Lung (tissue), 12 donors: Measurements from ENCODE around the gene TACC3. TPM values are rescaled to one million over a fixed set of nuclear protein-coding genes. Genes with fewer than 3 reads are reported as not detected.

ENCODE experiments used
- ATAC-seq: fragments of 200-7000 bp; cut with Tn5 transposase; one replicate; pipeline ENCODE4 v1.9.1; 2020; ENCODE audit warnings: moderate number of reproducible peaks; ENCODE audit not compliant: insufficient read depth, low FRiP score
- DNase-seq, 3 donors: peaks; one replicate each; pipeline ENCODE4 v3.0.0-alpha.2; 2013 to 2017
- H3K27ac ChIP-seq, 2 donors: one replicate each; pipeline ENCODE4 v1.5.1; 2013; ENCODE audit warnings: mild to moderate bottlenecking in 2 of 2, moderate library complexity in 2 of 2, control low read depth in 1 of 2, inconsistent platforms in 1 of 2, low read depth in 1 of 2, low read length in 1 of 2
- H3K27me3 ChIP-seq, 3 donors: one replicate each; pipeline ENCODE4 v1.5.1; 2013; ENCODE audit warnings: low read length in 2 of 3; ENCODE audit not compliant: control insufficient read depth in 3 of 3, insufficient read depth in 3 of 3
- H3K36me3 ChIP-seq, 4 donors: one replicate each; pipeline ENCODE4 v1.5.1; 2013; ENCODE audit warnings: low read length in 4 of 4, mild to moderate bottlenecking in 1 of 4, moderate library complexity in 1 of 4; ENCODE audit not compliant: control insufficient read depth in 4 of 4, insufficient read depth in 4 of 4
- H3K4me1 ChIP-seq, 5 donors: one replicate each; pipeline ENCODE4 v1.5.1; 2013; ENCODE audit warnings: low read length in 5 of 5, mild to moderate bottlenecking in 2 of 5, moderate library complexity in 1 of 5; ENCODE audit not compliant: control insufficient read depth in 5 of 5, insufficient read depth in 5 of 5
- H3K4me3 ChIP-seq: one replicate; pipeline ENCODE4 v1.5.1; 2013; ENCODE audit warnings: mild to moderate bottlenecking, control low read depth, moderate library complexity
- H3K9ac ChIP-seq, 2 donors: one replicate each; pipeline ENCODE4 v1.5.1; 2013; ENCODE audit warnings: low read length in 2 of 2, control low read depth in 1 of 2; ENCODE audit not compliant: insufficient read depth in 1 of 2
- H3K9me3 ChIP-seq, 4 donors: one replicate each; pipeline ENCODE4 v1.5.1; 2013; ENCODE audit warnings: low read length in 3 of 4, mild to moderate bottlenecking in 1 of 4, moderate library complexity in 1 of 4; ENCODE audit not compliant: control insufficient read depth in 4 of 4, insufficient read depth in 3 of 4
- WGBS, 2 donors: extraction: QIAGEN DNeasy Blood & Tissue Kit; methylation state at CpG; one replicate each; pipeline ENCODE4 v1.1.7; 2013; 5-methylcytosine and 5-hydroxymethylcytosine counted together
- polyA plus RNA-seq, 2 donors: library from polyadenylated mRNA; stranded (reverse); fragments of 200-250 nt; gene quantifications; one replicate each; pipeline ENCODE4 v1.2.1, GENCODE V29; 2013
- total RNA-seq, 2 donors: library from RNA; depleted of rRNA in 1 of 2; stranded (reverse); fragments of >200 nt in 1 of 2; gene quantifications; one replicate each; pipeline ENCODE4 v1.2.1, GENCODE V29; 2014 to 2021
- TF ChIP-seq, protein P1 (sequence below): IDR thresholded peaks from 2 replicates; pipeline ENCODE4 v1.5.1; 2012; ENCODE audit warnings: mild to moderate bottlenecking; ENCODE audit errors: control extremely low read depth, extremely low read depth
- donor health status: control.
- donor health status: control.
- donor health status: Bipolar disorder and iron deficiency.
- donor health status: healthy.
- donor health status: DM: yes; HTN: yes; CAD: no.

TACC3 gene
- total and polyA plus RNA-seq, 4 donors: 13.8 to 22.1 (median 18.5) TPM

- Histone ChIP-seq H3K4me3 (no peak overlapping the region), H3K9ac (no peak overlapping the region), H3K27me3 (no peaks in the 10 kb centered on the region), H3K36me3 (no peaks in the 10 kb centered on the region), H3K9me3 (no peaks in the 10 kb centered on the region), H3K4me1 (peaks cover 0 to 58% (median 4%) of the 10 kb centered on the region in 5 donors), H3K27ac (no peak overlapping the region)
- DNase-seq (no peak), ATAC-seq (no peak)
- TF ChIP-seq, protein P1, sequence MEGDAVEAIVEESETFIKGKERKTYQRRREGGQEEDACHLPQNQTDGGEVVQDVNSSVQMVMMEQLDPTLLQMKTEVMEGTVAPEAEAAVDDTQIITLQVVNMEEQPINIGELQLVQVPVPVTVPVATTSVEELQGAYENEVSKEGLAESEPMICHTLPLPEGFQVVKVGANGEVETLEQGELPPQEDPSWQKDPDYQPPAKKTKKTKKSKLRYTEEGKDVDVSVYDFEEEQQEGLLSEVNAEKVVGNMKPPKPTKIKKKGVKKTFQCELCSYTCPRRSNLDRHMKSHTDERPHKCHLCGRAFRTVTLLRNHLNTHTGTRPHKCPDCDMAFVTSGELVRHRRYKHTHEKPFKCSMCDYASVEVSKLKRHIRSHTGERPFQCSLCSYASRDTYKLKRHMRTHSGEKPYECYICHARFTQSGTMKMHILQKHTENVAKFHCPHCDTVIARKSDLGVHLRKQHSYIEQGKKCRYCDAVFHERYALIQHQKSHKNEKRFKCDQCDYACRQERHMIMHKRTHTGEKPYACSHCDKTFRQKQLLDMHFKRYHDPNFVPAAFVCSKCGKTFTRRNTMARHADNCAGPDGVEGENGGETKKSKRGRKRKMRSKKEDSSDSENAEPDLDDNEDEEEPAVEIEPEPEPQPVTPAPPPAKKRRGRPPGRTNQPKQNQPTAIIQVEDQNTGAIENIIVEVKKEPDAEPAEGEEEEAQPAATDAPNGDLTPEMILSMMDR: no peak
- 58 to 75% methylated on average over 28 to 33 of the region's 33 CpGs for WGBS, 2 donors
Measured at GRCh38 chr4:1770245-1770644, 48.9 kb downstream of the TACC3 start.

DNA sequence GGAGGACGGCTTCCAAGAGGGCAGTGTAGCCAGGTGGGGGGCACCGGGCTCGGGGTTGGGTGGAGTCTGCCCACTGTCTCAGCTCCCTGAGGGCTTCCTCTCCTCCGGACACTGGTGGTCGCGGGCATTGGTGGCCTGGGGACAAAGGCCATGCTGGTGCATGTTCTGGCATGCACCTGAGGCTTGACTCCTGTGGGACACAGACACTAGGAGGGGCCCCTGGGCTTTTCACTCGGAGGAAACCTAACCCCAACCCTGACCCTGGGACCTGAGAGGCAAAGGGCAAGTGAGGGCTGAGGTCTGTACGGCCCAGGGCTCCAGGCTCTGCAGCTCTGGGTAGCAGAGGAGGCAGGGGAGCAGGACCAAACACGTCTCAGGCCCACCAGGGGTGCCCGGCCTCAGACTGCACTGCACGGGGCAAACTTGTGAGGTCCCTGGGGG lies 49.5 kb downstream of the TACC3 start:
- no peak for ATAC-seq
- DNase-seq: no peak
- no peak overlapping the region for H3K27ac ChIP-seq
- no peaks in the 10 kb centered on the region for H3K36me3 ChIP-seq
- no peaks in the 10 kb centered on the region for H3K27me3 ChIP-seq
- peaks cover 0 to 58% (median 4%) of the 10 kb centered on the region in 5 donors for H3K4me1 ChIP-seq
- no peak overlapping the region for H3K4me3 ChIP-seq
- TF ChIP-seq, protein P1: no peak
- no peak overlapping the region for H3K9ac ChIP-seq
- WGBS, 2 donors: 82 to 84% methylated on average over 11 of the region's 11 CpGs
- H3K9me3 ChIP-seq: no peaks in the 10 kb centered on the region

- no peaks in the 10 kb centered on the region for H3K36me3 ChIP-seq
- whole genome bisulfite sequencing, 2 donors: 27 to 47% methylated on average over 22 to 27 of the region's 28 CpGs
- H3K9ac ChIP-seq: no peak overlapping the region
- H3K4me3 ChIP-seq: no peak overlapping the region
- peaks cover 0 to 50% (median 4%) of the 10 kb centered on the region in 5 donors for H3K4me1 ChIP-seq
- DNase-seq (peak; percentile 49 to 78 (median 63)), ATAC-seq (no peak)
- H3K27ac ChIP-seq: no peak overlapping the region
- no peaks in the 10 kb centered on the region for H3K9me3 ChIP-seq
- TF ChIP-seq, protein P1: no peak
- H3K27me3 ChIP-seq: no peaks in the 10 kb centered on the region
Measured at GRCh38 chr4:1771555-1772305, 50.4 kb downstream of the TACC3 start.
